ENCODE measurements around the gene PGLYRP4. TPM values are rescaled to one million over a fixed set of nuclear protein-coding genes. Genes with fewer than 3 reads are reported as not detected.

The PGLYRP4 gene
- total and polyA plus RNA-seq, 11 donors, result not detected

DNA sequence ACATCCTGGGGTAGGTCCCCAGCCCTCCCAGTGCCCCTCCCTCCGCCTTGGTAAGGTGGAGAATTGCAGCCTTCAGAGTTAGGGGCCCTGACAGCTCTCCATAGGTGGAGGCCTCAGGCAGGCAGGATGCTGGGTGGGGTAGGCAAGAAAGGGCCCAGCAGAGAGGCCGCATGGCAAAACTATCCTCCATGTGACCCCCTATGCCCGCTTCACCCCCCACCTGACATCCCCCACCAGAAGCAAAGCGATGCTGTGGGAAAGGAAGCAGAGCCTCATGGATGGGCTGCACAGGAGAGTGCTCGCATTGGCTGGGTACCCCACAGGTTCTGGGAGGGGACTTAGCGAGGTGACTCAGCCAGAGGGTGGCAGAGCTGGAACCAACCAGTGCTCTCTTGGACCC is 10.6 kb upstream of the PGLYRP4 start:
- Histone ChIP-seq H3K27ac (peak overlapping the region in 1 of 12 donors; percentile 92), H3K4me3 (peak overlapping the region in 3 of 12 donors; percentile 4 to 58 (median 14)), H3K4me1 (peaks cover 0 to 50% (median 0%) of the 10 kb centered on the region in 12 donors), H3K9me3 (no peaks in the 10 kb centered on the region), H3K27me3 (no peaks in the 10 kb centered on the region), H3K36me3 (no peaks in the 10 kb centered on the region)
- DNase-seq, result no peak
- ATAC-seq, result no peak
- TF ChIP-seq POLR2A (IDR thresholded peaks at IDR 0.05) (no peak), CTCF (IDR thresholded peaks at IDR 0.05) (no peak)
- WGBS, 4 donors, result 90 to 97% (median 96%) methylated on average over 6 of the region's 6 CpGs
- intact Hi-C loops (cut with DNase I), result loop anchor here in 2 of 10 donors (10.0 kb wide), 2 partner anchors 46 to 216 kb away; no protein-coding TSS in a partner anchor

- H3K4me1 ChIP-seq, result peaks cover 0 to 45% (median 0%) of the 10 kb centered on the region in 12 donors
- H3K4me3 ChIP-seq, result peak overlapping the region in 3 of 12 donors; percentile 4 to 58 (median 12)
- 91 to 95% (median 94%) methylated on average over 3 of the region's 3 CpGs for WGBS, 4 donors
- H3K27ac ChIP-seq, result peak overlapping the region in 1 of 12 donors; percentile 92
- H3K27me3 ChIP-seq, result no peaks in the 10 kb centered on the region
- no peak for ATAC-seq
- intact Hi-C loops (cut with DNase I), result loop anchor here in 2 of 10 donors (10.0 kb wide), 2 partner anchors 46 to 216 kb away; no protein-coding TSS in a partner anchor
- TF ChIP-seq POLR2A (IDR thresholded peaks at IDR 0.05) (no peak), CTCF (IDR thresholded peaks at IDR 0.05) (no peak)
- no peak for DNase-seq
- no peaks in the 10 kb centered on the region for H3K36me3 ChIP-seq
- no peaks in the 10 kb centered on the region for H3K9me3 ChIP-seq
Observed at GRCh38 chr1:153358691-153358975, 10.0 kb upstream of the PGLYRP4 start.

GRCh38 chr1:153357853-153358690 is 9.4 kb upstream of the PGLYRP4 start, which contains the start of gene S100A9:
S100A9 (plus strand) TSS chr1:153357854; CDS start chr1:153358284, 430 bp downstream.
- intact Hi-C loops (cut with DNase I), result loop anchor here in 2 of 10 donors (10.0 kb wide), 2 partner anchors 47 to 217 kb away; no protein-coding TSS in a partner anchor
- Histone ChIP-seq H3K27me3 (no peaks in the 10 kb centered on the region), H3K27ac (peak within 1 kb of the TSS in 3 of 12 donors; percentile 37 to 92 (median 39)), H3K4me3 (peak within 1 kb of the TSS in 3 of 12 donors; percentile 4 to 58 (median 12)), H3K9me3 (no peaks in the 10 kb centered on the region), H3K36me3 (no peaks in the 10 kb centered on the region), H3K4me1 (peaks cover 0 to 40% (median 0%) of the 10 kb centered on the region in 12 donors)
- no peak for ATAC-seq
- no peak for DNase-seq
- no peak for TF ChIP-seq CTCF (IDR thresholded peaks at IDR 0.05)
- no peak for TF ChIP-seq POLR2A (IDR thresholded peaks at IDR 0.05)
- 80 to 87% (median 83%) methylated on average over 11 of the region's 11 CpGs for WGBS, 4 donors

Measured in heart left ventricle (tissue), 16 donors.